Choroid plexus epithelial cell (primary cell): ENCODE results near the gene CPE.
"Not testable (repeated sequence)": the region's sequence is repeated elsewhere in the genome, so short reads cannot be mapped to it uniquely, and the experiment has no call there.

Experiments
- DNase-seq: peaks from one replicate; pipeline ENCODE4 v3.0.0-alpha.2; 2010; ENCODE audit warnings: low read depth
- H3K4me3 ChIP-seq: 2 replicates; pipeline ENCODE4 v1.5.1; 2011; ENCODE audit warnings: low read depth, mild to moderate bottlenecking, control low read depth, low read length, moderate library complexity
- TF ChIP-seq, protein P1 (sequence below): conservative IDR thresholded peaks from 2 replicates; pipeline ENCODE4 v1.5.1; 2011; ENCODE audit warnings: low read depth, mild to moderate bottlenecking, control low read depth, inconsistent platforms, low read length, moderate library complexity

The CPE gene

DNA sequence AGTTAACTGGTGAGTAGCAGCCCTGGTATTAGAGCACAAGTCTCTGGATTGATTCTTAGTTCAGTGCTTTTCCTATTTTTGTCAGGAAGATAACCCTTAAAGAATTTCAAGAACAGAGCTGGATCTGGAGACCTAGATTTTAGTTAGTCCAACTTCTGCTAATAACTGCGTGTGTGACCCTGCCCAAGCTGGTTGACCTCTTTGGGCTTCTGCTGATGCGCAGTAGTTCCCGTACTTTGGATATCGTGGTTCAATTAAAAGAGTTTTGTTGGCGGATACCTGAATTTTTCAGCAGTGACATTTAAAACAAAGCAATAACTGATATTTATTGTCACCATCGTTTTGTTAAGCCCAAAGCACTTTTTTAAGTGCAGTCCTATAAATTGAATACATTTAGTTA lies 42.1 kb upstream of the CPE start:
- TF ChIP-seq, protein P1, sequence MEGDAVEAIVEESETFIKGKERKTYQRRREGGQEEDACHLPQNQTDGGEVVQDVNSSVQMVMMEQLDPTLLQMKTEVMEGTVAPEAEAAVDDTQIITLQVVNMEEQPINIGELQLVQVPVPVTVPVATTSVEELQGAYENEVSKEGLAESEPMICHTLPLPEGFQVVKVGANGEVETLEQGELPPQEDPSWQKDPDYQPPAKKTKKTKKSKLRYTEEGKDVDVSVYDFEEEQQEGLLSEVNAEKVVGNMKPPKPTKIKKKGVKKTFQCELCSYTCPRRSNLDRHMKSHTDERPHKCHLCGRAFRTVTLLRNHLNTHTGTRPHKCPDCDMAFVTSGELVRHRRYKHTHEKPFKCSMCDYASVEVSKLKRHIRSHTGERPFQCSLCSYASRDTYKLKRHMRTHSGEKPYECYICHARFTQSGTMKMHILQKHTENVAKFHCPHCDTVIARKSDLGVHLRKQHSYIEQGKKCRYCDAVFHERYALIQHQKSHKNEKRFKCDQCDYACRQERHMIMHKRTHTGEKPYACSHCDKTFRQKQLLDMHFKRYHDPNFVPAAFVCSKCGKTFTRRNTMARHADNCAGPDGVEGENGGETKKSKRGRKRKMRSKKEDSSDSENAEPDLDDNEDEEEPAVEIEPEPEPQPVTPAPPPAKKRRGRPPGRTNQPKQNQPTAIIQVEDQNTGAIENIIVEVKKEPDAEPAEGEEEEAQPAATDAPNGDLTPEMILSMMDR = no peak
- no peak for DNase-seq
- no peak overlapping the region for H3K4me3 ChIP-seq

DNA sequence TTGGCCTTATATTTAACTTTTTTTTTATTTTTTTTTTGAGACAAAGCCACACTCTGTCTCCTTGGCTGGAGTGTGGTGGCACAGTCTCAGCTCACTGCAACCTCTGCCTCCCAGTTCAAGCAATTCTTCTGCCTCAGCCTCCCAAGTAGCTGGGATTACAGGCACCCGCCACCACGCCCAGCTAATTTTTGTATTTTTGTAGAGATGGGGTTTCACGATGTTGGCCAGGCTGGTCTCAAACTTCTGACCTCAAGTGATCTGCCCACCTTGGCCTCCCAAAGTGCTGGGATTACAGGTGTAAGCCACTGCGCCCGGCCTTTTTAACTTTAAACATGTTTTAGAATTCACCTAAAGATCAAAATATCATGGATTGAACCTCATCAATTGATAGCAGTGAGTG lies 36.5 kb upstream of the CPE start:
- not testable (repeated sequence) for DNase-seq, H3K4me3 ChIP-seq

DNA sequence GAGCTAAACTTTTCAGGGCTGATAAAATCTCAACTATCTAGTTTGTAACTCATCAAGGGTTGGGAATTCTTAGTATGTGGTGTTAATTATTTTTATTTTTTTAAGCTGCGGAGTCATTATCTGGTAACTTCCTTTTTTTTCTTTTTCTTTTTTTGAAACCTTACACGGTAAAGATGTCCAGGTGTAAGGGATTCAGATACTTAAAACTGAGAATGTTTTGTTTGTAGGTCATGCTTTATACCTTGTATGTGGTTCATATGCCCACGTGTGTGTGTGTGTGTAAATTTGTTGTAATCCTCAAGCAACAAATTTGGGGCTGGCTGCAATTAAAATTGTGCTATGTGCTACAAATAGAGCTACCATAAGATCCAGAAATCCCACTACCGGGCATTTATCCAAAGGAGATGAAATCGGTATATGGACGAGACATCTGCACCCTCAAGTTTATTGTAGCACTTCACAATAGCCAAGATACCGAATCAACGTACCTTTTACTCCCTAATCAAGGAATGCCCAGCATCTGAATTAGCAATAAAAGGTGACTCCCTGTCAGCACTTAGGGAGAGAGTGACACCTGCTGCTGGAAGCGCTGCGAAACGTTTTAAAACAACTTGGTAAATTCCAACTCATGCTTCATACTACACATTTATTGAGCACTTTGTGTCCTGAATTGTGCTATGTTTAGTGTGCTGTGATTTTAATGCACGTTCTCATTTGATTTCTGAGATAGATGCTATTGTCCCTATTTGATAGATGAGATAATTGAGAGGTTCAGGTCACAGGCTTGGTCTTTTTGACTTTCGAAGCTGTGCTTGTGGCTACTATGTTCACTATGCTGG lies 35.2 kb upstream of the CPE start:
- DNase-seq = no peak
- no peak overlapping the region for H3K4me3 ChIP-seq

DNA sequence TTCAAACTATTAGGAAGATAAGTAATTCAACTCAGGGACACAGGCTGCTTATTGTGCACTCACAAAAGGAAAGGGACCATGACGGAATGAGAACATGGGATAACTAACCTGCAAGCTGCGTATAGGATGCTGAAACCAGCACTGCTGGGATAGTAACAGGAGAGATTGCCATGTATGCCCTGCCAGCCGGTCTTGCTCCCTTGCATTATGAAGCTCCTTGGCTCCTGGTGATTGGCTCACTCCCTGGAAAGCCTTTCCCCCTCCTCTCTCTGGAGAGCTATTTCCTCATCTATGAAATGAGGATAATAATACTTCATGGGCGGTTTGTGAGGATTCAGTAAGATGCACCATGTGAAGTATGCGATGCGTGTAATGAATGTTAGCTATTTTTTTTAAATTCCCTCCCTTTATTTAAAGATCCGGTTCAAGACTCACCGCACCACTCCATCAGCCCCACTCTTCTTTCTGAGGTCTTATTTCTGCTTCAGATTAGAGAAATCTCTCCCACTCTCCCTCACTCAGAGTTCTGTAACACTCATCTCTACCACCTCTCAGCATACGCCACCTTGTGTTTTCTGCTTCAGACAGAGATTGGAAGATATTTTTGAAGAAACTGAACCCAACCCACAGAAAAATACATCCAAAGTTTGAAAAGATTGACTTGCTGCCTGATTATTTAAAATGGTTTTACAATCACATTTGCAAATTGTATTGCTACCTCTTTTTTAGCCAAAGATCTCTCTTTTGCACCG lies 33.0 kb upstream of the CPE start:
- no peak overlapping the region for H3K4me3 ChIP-seq
- no peak for DNase-seq
- TF ChIP-seq, protein P1 = no peak

More for the DNA sequence above, 35.2 kb upstream of the CPE start:
- TF ChIP-seq, protein P1 = peak; percentile 15

DNA sequence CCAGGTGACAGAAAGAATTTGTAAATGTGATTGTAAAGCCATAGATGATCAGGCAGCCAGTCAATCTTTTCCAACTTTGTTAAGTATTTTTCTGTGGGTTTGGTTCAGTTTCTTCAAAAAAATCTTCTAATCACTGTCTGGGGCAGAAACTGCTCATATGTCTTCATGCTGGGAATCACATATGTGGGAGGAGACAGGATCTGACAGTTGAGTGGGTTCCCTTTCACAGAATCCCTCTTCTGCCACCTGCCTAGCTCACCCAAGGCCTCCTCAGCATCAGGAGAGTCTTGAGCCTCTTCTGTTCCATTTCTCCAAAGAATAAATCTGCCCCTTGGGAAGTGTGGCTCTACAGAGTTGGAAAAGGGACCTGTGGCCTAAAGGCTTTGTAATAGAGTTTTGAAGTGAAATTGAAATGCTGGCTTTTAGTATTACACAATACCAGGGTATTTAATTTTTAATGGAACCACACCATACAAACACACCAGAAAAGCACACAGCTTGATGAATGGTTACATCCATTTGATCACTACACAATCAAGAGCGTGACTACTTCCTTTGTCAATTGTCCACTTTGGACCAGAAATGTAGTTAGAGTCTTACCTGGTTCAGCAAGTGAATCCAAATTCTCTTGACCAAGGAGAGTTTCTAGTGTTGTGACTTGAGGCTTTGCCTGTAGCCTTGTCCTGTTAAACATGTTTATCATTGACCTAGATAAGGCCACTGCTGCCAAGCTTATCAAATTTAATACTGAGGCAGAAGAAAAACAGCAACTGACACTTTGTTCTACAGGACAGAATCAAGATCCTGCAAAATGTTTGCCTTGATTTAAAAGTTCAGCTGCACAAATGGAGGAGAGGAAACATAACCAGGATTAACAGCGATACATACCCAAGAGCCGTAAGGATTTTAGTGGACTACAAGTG lies 30.9 kb upstream of the CPE start:
- no peak for DNase-seq
- TF ChIP-seq, protein P1 = no peak
- no peak overlapping the region for H3K4me3 ChIP-seq

DNA sequence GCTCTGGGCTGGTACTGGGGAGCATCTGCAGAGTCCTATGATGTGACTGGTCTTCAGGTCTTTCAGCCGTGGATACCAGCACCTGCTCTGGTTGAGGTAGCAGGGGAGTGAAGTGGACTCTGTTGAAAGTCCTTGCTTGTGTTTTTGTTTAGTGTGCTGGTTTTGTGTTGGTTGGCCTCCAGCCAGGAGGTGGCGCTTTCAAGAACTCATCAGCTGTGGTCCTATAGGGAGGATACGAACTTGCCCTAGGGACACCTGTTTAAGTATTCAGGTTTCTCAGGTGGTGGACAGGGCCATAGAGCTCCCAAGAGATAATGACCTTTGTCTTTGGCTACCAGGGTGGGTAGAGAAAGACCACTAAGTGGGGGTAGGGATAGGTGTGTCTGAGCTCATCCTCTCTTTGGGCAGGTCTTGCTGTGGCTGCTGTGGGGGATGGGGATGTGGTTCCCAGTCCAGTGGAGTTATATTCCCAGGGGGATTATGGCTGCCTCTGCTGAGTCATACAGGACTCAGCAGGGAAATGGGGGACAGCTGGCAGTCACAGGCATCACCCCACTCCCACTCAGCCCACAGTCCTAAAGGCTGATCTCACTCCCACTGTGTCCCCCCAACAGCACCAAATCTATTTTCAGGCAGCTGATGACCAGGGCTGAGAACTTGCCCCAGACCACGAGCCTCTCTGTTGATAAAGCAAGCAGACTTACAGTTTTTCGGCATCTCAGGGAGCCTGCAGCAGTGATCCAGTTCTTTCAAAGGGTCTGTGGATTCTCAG lies 27.3 kb upstream of the CPE start:
- TF ChIP-seq, protein P1 = no peak
- H3K4me3 ChIP-seq = no peak overlapping the region
- DNase-seq = no peak
